GM12872 (cell line): Measurements from ENCODE around the gene PTPRM.

Source experiments
- CTCF ChIP-seq: IDR thresholded peaks from 3 replicates; pipeline ENCODE4 v1.5.1; 2011; ENCODE audit warnings: low read depth, mild to moderate bottlenecking, low read length, moderate library complexity; ENCODE audit not compliant: insufficient read depth

The PTPRM gene

DNA sequence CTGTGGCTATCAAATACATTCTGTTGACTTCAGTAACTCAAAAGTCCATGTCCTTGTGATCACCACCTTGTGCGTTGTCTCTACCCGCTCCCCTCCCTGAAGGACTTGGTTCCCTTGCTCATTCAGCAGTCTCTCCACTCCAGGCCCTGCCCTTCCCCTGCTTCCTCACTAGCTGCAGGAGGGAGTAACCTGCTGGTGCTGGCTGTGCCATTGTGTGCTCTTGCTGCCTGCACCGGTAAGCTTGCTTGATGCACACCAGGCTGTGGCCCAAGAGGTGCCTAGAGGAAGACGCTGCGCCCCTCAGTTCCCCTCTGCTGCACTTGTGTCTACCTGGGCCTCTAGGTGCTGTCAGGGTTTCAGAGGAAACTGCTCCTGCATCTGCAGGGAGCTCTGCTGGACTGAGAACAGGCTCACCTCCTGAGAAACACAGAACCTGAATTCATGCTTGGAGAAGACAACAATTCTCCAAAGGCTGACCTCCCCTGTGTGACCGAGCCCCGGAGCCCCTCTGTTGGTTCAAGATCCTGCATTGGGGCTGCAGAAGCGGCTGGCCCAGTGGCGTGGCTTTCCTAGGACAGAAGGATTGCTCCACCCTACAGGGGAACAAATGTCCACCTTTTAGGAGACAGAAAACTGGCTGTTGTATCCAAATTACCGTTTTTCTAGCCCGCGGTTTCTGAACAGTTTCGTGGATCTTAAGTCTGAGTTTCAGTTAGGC is 33.6 kb downstream of the PTPRM start:
- TF ChIP-seq CTCF = no peak

DNA sequence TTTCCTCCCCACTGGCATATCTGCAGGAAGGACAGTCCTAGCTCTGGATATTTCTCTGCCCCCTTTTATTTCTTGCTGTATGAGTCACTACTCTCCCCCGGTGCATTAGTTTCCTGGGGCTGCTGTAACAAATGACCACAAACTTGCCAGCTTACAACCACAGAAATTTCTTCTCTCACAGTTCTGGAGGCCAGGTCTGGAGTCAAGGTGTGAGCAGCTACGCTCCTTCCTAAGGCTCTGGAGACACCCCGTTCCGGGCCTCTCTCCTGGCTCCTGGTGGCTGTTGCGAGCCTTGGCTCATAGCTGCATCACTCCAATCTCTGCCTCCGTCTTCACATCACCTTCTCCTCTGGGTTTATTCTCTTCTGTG is 34.1 kb downstream of the PTPRM start:
- no peak for TF ChIP-seq CTCF

DNA sequence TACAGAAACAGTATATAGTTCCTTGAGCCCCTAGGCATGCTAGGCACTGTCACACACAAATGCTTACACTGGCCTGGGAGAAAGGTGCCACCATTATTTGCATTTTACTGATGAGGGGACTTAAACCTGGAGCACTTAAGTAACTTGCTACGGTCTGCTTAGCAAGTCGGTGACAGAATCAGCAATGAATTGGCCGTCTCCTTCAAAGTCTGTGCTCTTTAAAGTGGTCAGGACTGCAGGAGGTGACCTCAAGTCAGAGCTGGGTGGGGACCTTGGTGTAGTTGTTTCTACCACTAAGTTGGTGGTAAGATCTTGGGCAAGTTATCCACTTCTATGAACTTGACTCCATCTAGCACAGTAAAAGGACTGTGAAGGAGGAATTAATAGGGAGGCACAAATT is 34.8 kb downstream of the PTPRM start:
- no peak for TF ChIP-seq CTCF

- no peak for TF ChIP-seq CTCF
Observed at GRCh38 chr18:7603259-7604000, 36.3 kb downstream of the PTPRM start.

DNA sequence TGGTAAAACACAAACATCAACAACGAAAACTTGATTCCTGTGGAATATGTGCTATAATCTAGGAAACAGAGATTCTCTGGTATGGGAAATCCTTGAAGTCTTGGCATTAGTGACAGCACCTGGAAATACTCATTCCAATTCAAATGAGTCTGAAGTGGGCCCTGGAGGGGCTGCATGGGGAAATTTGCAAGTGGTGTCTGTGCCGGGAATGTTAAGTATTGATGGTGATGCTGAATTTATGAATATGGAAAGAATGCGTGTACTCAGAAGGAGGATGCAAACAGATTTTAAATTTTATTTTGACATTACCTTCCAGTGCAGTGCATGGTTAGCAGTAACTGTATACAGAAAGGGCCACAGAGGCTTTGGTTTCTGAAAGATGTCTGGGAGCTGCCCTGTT is 37.2 kb downstream of the PTPRM start:
- no peak for TF ChIP-seq CTCF

GRCh38 chr18:7605705-7606104 is 38.6 kb downstream of the PTPRM start:
- TF ChIP-seq CTCF = no peak

DNA sequence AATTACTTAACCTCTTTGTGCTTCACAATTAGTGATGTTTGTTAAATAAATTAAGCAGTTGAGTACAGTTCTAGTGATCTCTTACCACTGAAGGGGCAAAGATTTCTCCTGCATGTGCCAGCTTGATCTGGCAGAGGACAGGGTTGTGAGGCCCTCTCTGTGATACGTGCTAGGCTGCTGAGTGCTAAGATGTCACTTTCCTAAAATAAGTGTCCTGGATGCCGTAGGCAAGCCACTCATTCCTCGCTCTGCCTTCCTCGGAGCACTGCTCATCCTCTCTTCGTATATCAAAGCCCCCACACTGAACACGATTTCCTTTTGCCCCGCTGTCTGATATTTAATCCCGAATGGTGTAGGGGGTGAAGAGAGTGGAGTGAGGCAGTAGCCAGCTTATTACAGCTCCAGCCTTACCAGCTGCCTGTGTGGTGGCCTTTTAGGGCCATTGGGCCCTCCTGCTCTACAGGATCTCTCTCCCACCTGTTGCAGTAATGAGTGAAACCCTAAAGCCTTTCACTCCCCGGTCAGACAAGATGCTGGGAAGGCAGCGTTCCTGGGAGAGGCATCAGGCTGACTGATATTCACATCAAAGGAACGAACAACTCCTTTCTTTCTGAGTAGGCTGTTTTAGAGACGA is 40.5 kb downstream of the PTPRM start:
- TF ChIP-seq CTCF = no peak
